Kidney glomerular epithelial cell (primary cell): Measurements from ENCODE around the gene RNFT2.

Source experiments
- DNase-seq: peaks from one replicate; lab custom pipeline; 2025; lab: John Stamatoyannopoulos, UW

The RNFT2 gene, protein sequence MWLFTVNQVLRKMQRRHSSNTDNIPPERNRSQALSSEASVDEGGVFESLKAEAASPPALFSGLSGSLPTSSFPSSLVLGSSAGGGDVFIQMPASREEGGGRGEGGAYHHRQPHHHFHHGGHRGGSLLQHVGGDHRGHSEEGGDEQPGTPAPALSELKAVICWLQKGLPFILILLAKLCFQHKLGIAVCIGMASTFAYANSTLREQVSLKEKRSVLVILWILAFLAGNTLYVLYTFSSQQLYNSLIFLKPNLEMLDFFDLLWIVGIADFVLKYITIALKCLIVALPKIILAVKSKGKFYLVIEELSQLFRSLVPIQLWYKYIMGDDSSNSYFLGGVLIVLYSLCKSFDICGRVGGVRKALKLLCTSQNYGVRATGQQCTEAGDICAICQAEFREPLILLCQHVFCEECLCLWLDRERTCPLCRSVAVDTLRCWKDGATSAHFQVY

DNA sequence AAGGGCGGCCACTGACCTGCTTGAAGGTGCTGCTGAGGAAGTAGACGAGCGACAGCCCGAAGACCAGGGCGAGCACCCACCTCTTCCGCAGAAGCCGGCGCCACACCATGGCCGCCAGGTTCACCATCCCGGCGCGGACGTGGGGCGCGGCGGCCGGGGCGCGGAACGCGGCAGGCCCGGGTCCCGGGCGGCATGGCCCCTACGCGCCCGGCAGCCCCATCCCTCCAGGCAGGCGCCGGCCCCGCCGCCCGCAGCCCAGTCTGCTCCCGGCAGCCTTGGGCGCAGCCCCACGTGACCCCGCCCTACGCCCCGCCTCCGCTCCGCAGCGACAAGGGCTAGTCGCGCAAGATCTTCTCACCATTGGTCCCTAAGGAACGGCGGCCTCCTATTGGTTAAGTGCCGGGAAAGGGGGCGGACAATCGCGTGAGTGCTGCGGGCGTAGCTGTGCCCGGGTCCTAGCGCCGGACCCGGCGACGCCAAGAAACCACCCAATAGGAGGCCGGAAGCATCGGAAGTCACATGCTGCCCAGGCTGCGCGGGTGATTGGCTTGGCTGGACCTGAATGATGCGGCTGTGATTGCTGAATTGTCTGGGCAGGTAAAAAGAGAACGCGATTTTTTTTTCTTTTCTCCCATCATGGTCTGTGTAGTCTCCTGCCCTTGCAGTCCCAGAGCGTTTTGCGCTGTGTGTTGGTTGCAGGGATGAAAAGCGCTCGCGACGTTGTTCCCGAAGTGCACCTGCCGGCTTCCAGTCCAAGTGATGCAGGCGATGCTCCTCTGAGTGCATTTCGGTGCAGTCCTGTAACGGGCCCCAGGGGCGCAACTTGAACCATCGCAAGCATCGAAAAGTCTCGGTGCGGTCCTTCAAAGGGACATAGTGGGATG is at the start of gene RNFT2, which contains the start of gene SPRING1:
RNFT2 (plus strand) TSS at position 542 of the 884 bp plus-strand sequence. CDS start 2,183 bp downstream, outside the sequence.
SPRING1 (minus strand) TSS at position 296 of the 884 bp plus-strand sequence; CDS start at position 127, 169 bp downstream.
- DNase-seq = peak; percentile 98

DNA sequence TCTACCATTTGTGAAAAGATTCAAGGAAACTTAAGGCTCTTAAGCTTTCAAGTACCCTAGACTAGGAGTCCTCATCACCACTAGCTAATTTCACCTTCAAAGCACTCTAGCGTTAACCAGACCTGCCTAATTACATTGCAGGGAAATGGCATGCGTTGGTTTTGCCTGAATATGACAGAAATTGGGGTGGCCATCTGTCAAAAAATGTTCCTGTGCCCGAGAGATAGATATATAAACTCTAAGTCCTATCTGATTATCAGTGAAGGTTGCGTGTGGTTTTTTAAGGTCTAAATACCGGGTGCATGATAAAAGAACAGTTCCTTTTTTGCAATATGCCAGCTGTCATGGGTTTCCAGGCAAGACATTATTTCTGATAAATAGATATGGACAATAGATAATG is 48.6 kb upstream of the RNFT2 start:
- no peak for DNase-seq

DNA sequence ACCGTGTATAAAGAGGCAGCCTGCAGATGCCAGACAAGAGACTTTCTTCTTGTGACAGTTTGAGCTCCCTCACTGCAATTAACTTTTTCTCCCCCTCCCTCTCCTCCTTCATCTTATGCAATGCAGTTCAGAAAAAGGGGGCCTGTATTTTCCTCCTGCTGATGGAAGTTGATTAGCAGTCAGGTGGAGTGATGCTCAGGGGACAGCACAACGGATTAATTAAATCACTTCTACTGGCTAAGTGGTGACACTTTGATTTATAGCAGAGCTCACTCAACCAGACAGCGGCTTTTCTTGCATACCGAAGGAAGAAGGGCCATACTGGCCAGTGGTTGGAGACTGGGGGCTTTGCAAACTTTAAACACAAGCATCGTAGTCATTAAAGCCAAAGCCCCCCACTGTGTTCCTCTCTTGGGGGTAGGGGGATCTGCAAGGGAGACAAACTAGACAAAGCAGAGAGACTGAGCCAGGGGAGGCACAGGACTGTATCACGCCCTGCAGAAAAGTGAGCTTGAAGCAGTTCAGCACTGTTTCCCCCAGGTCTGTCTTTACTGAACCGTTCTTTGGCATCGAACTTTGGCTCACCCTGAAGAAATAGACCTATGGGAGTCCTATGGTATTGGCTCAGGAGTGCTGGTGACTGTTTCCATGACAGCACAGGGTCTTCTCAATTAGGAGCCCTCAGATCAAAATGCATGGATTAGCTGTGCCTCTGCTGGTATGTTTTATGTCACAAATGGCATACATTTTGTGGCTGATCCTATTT is 48.0 kb upstream of the RNFT2 start:
- DNase-seq = no peak

DNA sequence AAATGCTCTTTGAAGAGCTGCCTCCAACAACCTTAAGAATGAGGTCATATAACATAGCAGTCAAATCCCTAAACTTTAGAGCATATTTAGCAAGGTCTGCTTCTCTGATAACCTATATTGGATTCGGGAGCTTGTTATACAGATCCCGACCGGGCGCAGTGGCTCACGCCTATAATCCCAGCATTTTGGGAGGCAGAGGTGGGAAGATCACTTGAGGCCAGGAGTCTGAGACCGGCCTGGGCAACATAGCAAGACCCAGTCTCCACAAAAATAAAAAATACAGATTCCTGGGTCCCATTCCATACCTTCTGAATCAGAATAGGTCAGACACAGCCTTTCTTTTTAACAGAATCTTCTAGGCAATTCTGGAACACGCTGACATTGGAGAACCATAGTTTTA is 46.9 kb upstream of the RNFT2 start:
- no peak for DNase-seq

DNA sequence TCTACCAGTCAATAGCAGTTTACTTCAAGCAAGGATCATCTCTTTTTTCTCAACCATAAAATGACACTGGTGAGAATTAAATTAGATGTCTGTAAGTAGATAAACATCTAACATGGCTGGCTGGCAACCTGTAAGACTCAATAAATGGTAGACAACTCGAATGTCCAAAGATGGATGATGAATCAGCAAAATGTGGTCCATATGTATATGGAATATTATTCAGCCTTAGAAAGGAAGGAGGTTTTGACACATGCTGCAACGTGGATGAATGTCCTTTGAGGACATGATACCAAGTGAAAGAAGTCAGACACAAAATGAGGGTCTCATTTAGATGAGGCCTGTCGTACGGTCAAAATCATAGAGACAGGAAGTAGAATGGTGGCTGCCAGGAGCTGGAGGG is 46.5 kb upstream of the RNFT2 start:
- no peak for DNase-seq

DNA sequence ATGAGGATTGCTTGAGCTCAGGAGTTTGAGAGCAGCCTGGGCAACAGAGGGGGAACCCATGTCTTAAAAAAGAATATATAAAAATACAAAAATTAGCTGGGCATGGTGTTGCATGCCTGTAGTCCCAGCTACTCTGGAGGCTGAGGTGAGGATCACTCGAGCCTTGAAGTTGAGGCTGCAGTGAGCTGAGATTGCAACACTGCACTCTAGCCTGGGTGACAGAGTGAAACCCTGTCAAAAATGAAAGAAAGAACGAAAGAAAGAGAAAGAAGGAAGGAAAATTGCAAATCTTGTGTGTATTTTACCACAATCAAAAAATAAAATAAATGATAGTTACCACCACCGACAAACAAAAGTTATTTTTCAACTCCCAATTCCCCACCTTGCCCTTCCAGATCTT is 45.5 kb upstream of the RNFT2 start:
- no peak for DNase-seq

DNA sequence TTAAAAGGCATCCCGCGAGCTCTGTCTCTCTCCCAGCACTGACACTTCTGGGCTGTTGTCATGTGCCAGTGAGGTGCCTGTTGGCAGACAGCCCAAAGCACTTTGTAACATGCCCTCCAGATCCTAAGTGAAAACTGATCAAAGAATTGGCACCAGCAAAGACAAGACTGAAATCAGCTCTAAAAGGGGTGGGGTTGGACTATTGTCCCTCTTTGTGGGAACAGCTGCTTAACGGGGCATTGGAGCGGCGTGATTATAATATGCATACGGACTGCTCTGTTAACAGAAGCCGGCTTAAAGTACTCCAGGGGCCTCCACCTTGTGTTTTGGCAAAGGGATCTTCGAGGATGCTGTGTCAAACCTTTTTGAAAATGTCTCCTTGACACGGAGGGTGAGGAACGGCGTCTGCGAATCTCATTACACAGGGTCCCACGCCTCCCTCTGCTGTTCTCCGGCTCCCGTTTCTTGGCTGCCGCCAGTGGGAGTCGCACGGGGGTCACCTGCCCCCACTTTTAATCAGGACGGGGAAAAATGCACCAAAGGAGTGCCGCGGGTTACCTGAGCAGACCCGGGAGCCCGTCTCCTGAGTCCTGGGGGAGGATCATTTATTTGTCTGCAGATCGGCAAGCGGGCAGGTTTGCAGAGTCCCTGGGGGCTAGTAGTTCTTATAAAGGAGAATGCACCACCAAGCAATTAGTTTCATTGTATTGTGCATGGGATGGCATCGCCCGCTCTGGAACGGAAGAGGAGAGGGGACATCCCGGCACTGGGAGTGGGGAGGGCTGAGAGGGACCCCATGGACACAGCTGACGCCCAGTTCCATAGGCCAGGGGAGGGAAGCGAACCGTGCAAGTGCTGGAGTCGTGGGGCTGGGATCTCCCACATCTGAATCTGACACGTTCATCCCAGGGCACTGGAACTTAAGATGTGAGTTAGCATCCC is 44.6 kb upstream of the RNFT2 start:
- no peak for DNase-seq

DNA sequence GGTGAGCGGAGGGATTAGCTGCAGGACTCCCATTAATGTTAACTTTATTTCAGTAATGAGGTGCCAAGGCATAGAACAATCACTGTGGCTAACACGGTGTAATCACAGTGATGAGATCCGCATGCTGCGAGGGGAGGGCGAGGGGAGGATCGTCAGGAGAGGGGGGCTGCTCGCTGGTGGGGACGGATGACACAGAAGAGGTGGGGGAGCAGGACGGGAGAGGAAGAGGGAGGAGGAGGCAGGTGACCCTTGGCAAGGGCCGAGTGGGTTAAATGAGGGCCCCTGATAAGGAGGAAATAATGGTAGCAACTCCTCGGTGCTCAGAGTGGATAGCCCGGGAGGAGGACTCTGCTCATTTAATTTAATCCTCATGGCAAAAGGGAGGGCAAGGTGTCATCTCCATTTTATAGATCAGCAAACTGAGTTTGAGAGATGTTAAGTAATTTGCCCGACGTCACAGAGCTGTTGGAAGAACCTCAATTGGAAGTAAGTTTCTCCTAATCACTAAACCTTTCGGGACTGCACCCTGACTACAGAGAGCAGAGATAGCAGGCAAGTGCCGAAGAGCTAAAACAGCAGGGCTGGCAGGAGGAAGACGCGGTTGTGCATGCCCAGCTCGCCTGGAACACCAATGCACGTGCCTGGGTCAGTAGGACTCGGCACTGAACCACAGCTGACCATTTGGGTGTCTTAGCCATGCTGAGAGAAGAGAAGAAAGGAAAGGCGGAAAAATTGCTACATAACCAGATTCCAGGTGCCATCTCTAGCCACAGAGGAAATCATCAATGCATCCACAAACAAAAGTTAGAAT is 43.3 kb upstream of the RNFT2 start:
- no peak for DNase-seq

DNA sequence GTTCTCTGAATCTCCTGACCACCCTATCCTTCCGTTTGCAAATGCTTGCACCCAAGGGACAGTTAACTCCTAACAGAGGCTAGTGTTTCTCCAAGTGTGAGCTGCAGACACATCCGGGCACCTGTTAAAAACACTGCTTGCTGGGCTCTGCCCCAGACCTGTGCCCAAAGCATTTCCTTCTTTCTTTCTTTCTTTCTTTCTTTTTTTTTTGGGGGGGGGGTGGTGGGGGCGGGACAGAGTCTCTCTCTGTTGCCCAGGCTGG is 42.7 kb upstream of the RNFT2 start:
- DNase-seq = no peak

DNA sequence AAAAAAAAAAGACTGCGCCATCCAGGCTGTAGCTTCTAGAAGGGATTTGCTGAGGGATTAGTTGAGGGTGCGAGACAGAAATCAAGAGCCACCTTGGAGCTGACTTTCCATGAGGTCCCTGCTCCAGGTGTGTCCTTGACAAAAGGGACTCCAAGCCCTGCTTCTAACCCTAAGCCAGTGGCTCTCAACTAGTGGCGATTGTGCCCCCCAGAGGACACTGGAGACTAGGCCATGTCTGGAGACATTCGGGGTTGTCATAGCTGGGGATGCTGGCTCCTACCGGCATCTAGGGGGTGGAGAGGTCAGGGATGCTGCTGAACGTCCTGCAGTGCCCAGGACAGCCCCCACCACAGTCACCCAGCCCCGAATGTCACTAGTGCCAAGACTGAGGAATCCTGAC is 40.8 kb upstream of the RNFT2 start:
- DNase-seq = no peak

DNA sequence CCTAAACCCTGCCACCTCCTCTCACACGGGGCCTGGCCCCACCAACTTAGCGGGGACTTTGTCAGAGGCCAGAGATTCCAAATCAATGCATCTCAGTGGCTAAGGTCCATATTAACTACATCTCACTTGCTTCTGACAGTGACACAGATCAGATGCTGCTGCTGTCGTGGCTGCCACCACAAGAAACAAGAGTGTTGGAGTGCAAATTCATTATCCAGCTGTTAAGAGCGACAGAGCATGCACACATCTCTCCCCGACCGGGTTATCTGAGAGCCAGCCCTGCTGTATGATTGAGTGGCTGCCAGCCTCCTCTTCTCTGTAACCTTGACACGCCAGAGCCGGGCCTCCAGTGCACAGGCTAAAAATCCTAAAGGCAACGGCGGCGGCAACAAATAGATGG is 40.4 kb upstream of the RNFT2 start:
- DNase-seq = no peak

DNA sequence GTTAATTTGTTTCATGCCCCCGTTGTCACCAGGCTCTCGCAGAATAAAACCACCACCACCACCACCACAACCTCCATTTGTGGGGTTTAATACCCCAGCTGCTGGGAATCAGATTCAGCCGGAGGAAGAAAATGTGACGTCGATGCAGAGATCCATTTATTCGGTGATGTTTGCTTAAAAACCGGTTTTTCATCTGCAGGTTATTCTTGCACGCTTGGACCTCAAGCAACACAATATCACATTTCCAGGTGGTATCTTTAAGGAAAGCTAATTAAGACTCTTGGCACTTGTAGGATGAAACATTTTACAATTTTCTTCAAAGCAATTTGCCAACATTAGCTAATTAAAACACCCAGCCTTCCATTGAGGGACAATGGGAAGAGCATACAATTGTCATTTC is 40.0 kb upstream of the RNFT2 start:
- DNase-seq = no peak

DNA sequence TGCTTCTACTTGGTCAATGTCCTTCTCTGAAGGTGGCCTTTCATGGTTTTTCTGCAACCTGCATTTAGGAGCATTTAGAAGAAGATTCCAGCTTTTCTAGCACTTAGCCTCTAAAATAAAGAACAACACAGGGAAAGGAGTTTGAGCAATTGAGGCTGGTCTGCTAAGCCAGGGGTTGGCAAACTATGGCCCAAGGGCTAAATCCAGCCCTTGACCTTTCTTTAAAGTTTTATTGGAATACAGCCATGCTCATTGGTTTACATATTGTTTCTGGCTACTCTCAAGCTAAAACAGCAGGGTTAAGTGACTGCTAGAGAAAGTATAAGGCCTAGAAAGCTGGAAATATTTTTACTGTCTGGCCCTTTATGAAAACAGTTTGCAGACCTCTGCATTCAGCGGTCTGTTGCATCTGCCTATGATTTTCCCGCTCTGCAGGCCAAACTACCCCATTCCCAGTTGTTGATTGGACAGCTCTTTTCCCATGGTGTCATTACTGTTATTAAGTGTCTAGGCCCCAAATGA is 39.5 kb upstream of the RNFT2 start:
- no peak for DNase-seq

DNA sequence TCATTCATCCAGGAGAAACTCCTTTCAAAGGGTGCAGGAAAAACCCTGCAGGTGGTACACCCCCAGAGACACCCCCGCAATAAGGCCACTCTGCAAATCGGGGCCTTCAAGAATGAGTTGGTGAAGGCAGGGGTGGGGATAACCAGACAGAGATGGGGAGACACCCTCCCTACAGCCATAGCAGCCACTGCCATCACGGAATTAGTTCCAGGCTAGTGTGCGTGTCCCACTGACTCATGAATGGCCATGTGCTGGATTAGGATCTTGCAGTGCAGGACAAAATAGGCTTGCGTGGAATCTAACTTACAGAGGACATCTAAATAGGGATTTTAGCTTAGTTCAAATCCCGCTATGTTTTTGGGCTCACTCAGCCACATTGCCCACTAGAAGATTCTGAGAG is 38.0 kb upstream of the RNFT2 start:
- no peak for DNase-seq

DNA sequence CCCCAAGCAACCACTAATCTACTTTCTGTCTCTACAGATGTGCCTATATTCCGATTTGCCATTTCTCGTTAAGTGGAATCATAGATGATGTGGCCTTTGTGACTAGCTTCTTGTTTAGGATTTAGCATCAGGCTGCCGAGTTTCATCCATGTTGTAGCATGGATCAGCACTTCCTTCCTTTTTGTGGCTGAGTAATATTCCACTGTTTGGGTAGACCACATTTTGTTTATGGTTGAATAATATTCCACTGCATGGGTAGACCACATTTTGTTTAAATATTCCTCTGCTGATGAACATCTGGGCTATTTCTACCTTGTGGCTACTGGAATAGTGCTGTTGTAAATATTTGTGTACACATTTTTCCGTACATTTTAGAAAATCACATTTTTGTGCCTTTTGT is 36.7 kb upstream of the RNFT2 start:
- no peak for DNase-seq

DNA sequence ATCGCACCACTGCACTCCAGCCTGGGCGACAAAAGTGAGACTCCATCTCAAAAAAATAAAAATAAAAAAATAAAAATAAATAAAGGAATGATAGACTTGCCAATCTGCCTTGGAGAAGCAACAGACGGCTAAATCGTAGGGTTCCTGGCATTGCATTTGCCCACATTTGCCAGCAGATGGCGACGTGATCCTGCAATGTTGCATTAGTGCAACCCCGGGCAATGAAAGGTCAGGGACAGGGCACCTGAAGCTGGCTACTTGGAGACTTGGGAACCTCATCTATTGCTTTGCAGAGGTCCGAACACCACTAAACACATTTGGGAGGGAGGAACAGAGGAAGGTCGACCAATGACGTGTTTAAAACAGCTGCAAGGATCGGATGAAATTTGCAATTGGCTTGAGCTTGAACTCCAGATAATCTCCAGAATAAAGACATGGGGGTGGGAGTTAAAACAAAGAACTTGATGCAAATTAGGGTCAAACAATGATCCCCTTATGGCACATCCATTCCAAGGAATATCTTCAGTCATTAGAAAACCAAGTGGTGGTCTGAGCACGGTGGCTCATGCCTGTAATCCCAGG is 34.8 kb upstream of the RNFT2 start:
- no peak for DNase-seq

DNA sequence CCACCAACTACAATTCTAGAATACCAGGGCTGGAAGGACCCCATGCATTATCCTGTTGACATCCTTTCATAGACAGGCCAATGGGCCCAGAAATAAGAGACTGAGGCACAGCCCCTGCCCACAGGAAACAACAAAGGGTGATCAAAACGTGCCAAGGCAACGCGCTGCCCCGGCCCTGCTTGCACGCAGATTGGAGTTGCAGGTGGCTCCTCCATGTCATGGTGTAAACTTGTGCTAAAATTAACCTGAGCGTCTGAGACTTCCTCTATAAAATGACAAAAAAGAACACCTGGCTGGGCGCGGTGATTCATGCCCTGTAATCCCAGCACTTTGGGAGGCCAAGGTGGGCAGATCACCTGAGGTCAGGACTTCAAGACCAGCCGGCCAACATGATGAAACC is 30.4 kb upstream of the RNFT2 start:
- DNase-seq = no peak

DNA sequence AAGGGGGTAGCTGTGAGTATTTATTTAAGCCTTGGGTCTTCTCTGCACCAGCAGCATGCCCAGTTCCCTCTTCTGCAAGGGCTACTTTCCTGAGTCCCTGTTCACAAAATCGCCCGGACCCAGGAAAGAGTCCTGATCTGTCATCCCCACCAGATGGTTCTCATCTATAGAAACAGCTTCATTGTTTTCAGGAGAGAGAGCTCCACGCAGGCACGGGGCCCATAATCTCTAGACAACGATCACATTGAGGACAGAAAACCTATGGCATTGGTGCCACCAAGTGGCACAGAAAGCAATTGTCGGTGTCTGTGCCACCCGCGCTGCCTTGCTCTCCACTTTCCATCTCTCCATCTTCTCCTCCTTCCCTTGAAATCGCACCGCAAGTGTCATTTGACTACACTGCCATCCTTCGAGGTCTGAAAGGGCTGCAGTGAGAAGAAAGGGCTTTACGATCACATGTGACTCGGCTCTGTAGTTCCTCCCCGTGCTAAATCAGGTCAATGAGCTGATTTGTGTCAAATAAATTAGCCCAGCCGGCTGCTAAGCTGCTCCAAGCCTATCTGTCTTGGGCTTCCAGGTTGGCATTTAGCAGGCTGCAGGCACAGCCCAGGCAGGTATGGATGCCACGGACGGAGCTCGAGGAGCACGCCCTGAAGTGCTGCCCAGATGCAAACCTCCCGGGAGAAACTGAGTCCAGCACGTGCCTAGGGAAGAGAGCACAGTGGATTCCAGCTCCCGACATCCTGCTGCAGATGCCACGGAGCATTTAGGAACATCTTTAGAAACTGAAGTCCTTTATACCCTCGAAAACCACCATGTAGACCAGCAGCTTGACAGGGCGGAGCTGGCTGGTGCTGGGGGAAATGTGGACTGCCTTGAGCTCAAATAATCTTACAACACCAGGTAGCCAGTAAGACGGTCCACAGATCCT is 29.0 kb upstream of the RNFT2 start:
- no peak for DNase-seq

DNA sequence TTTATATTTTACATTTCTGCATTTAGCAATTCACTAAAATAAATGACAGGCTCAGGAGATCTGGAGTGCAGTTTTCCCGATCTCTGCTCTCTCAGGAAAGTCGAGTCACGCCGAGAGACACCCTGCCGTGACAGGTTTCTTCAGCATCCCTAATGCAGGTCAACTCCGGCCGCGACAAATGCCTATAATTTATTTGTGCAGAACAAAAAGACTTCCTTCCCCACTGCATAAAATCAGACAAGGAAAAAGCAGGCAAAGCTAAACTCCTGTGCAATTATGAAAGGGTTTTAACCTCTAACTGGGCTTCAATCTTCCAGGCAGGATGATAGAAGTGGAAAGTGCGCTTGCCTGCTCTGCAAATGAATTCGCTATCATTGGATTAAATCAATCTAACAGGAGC is 28.3 kb upstream of the RNFT2 start:
- no peak for DNase-seq
